PC-3 (cell line): ENCODE results near the gene ZNF672.

ENCODE experiments used
- CTCF ChIP-seq: fragments of 300-600 bp; sonication (generic); conservative IDR thresholded peaks from 2 replicates; pipeline ENCODE4 v1.5.1; 2017; ENCODE audit warnings: antibody characterized with exemption, low read depth, mild to moderate bottlenecking, low read length
- EZH2 ChIP-seq: fragments of 300-600 bp; sonication (generic); IDR thresholded peaks from one replicate; pipeline ENCODE4 v1.6.1; 2017; ENCODE audit warnings: antibody characterized with exemption, mild to moderate bottlenecking, low read length; ENCODE audit not compliant: unreplicated experiment

DNA sequence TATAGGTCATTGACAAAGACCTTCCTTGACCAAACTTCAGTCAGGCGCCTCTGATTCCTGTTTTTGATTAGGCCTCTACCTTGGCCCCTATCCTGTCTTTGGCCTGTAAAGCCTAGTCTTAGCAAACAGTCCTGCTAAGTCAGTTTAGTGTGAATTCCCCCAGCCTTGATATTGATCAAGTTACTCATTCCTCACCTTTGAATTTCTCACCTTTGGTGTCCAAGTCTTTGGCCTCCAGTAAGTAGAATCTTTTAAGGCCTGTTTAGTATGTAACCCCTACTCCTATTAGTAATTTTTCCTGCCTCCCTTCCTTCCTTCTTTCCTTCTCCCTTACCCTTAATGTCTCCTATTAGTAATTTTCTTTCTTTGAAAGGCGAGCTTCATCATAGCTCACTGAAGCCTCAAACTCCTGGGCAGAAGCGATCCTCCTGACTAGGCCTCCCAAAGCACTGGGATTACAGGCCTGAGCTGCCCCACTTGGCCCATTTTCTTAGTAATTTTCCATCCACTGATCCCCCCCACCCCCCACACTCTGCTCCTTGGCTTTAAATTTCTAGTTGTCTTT is 33.9 kb downstream of the ZNF672 start:
- TF ChIP-seq EZH2 (no peak), CTCF (no peak)
